ENCODE data around the gene THOP1.

Gene THOP1

DNA sequence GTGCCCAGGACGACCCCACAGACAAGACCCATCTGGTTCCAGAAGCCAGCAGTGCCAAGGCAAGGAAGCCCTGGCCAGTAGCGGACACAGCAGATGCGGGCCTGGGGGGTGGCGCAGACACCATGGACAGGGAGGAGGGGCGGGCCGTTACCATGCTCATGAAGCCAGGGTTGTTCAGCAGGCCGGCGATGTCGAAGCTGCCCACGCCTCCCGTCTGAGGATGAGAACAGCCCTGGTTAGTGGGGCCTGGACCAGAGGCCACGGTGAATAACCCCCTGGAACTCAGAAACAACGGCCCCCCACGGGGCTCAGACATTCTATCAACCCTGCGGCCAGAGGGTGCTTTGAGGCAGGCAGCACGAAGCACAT is 24.0 kb upstream of the THOP1 start:
- TF ChIP-seq, protein P1, sequence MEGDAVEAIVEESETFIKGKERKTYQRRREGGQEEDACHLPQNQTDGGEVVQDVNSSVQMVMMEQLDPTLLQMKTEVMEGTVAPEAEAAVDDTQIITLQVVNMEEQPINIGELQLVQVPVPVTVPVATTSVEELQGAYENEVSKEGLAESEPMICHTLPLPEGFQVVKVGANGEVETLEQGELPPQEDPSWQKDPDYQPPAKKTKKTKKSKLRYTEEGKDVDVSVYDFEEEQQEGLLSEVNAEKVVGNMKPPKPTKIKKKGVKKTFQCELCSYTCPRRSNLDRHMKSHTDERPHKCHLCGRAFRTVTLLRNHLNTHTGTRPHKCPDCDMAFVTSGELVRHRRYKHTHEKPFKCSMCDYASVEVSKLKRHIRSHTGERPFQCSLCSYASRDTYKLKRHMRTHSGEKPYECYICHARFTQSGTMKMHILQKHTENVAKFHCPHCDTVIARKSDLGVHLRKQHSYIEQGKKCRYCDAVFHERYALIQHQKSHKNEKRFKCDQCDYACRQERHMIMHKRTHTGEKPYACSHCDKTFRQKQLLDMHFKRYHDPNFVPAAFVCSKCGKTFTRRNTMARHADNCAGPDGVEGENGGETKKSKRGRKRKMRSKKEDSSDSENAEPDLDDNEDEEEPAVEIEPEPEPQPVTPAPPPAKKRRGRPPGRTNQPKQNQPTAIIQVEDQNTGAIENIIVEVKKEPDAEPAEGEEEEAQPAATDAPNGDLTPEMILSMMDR (IDR thresholded peaks at IDR 0.05; ENCODE audit: poor library complexity, severe bottlenecking) = no peak
- Histone ChIP-seq H3K27me3 (ENCODE audit: insufficient read depth, poor library complexity, severe bottlenecking) (no peaks in the 10 kb centered on the region), H3K9me3 (ENCODE audit: severe bottlenecking) (no peaks in the 10 kb centered on the region), H3K36me3 (ENCODE audit: low read depth) (peaks cover 57% of the 10 kb centered on the region), H3K27ac (ENCODE audit: poor library complexity, severe bottlenecking) (no peak overlapping the region), H3K4me3 (ENCODE audit: severe bottlenecking) (no peak overlapping the region), H3K4me1 (ENCODE audit: insufficient read depth, poor library complexity, severe bottlenecking) (no peaks in the 10 kb centered on the region)
- DNase-seq (ENCODE audit: low spot score) = no peak
- ATAC-seq (ENCODE audit: low read depth) = no peak

DNA sequence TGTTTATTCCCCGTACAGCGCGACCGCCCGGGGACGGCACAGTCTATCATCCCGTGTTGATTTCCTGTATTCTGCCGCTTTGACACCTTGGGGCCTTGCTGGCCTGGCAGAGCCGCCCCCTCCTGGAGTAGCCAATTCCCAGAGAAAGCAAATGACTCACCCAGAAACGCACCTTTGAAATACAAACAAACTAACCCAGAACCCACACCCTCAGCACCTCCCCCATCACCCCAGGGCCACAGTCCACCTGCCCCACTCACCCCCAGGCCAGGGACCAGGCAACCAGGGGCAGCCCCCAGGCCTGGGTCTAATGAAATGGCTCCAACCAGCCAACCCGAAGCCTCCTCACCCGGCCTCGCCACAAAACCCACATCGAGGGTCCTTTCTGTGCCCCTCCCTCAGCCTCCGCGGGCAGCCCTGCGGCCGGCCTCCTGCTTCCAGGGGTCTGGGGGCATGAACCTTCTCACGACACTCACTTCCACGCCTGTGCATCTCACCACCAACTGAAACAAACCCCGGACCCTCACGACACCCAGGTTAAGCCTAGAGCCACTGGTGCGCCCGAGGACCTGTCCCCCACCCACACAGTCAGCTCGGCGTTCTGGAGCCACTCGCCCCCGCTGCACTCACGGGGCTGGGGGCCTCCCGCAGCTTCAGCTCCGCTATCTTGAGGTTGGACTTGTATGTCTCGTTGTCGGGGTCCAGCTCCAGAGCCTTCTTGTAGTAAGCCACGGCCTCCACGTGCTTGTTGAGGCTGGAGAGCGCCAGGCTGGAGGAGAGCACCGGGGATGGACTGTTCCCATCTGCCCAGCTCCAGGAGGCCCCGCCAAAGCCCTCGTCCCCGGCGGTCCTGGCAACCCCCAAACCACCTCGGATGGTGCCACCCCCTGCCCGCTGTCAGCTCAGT is 23.2 kb upstream of the THOP1 start:
- ATAC-seq (ENCODE audit: low read depth) (no peak; the same call in 2 of the 3 replicates), DNase-seq (ENCODE audit: low spot score) (no peak)
- H3K36me3 ChIP-seq (ENCODE audit: low read depth) = peaks cover 60% of the 10 kb centered on the region
- H3K4me3 ChIP-seq (ENCODE audit: severe bottlenecking) = no peak overlapping the region
- no peaks in the 10 kb centered on the region for H3K9me3 ChIP-seq (ENCODE audit: severe bottlenecking)
- no peaks in the 10 kb centered on the region for H3K4me1 ChIP-seq (ENCODE audit: insufficient read depth, poor library complexity, severe bottlenecking)
- TF ChIP-seq, protein P1 (IDR thresholded peaks at IDR 0.05; ENCODE audit: poor library complexity, severe bottlenecking) = no peak
- no peaks in the 10 kb centered on the region for H3K27me3 ChIP-seq (ENCODE audit: insufficient read depth, poor library complexity, severe bottlenecking)
- no peak overlapping the region for H3K27ac ChIP-seq (ENCODE audit: poor library complexity, severe bottlenecking)

DNA sequence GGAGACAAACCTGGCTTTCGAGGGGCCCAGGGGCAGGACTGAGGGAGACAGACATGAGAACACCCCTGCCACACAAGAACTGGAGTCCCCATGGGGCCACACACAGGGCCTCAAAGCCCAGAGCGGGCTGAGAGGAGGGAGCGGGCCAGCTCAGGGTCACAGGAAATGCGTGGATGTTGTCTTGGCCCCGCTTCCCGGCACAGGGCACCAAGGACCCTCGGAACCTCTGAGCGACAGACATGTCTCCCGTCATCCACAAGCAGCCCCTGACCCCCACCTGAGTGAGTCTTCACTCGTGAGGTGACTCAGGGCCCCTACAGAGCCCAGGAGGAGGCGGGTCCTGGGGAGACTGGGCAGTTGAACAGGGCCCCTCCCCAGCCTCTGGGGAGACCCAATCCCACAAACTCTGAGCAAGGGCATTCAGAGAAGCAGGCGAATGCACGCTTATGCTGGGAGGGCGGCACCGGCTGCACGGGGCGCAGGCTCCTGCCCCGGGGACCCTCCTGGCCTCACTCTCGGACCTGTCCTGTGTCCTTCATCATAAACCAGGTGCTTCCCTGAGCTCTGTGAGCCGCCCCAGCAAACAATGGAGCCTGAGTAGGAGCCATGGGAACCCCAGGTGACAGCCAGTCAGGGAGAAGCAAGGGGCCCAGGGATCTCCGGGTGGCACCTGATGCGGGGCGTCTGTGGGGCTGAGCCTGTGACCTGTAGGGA is 22.4 kb upstream of the THOP1 start:
- TF ChIP-seq, protein P1 (IDR thresholded peaks at IDR 0.05; ENCODE audit: poor library complexity, severe bottlenecking) = no peak
- ATAC-seq (ENCODE audit: low read depth) (no peak), DNase-seq (ENCODE audit: low spot score) (no peak)
- H3K27ac ChIP-seq (ENCODE audit: poor library complexity, severe bottlenecking) = no peak overlapping the region
- H3K4me1 ChIP-seq (ENCODE audit: insufficient read depth, poor library complexity, severe bottlenecking) = no peaks in the 10 kb centered on the region
- H3K4me3 ChIP-seq (ENCODE audit: severe bottlenecking) = no peak overlapping the region
- peaks cover 60% of the 10 kb centered on the region for H3K36me3 ChIP-seq (ENCODE audit: low read depth)
- H3K27me3 ChIP-seq (ENCODE audit: insufficient read depth, poor library complexity, severe bottlenecking) = no peaks in the 10 kb centered on the region
- H3K9me3 ChIP-seq (ENCODE audit: severe bottlenecking) = no peaks in the 10 kb centered on the region

DNA sequence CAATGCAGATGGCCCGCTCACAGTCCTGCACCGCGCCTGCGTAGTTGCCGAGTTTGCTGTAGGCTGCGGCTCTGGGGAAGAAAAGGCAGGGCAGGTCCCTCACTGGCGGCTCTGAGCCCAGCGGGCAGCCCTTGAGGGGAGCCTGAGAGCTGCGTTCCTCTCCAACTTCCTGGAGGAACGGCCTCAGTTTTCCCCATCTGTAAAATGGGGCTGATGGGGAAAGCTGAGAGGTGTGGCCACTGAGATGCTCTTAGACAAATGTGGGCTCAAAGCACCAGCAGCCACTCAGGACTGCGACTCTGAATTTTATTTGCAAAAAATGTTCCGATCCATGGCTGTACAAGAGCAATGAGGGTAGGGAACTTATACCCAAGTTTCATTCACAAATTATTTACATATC is 21.6 kb upstream of the THOP1 start:
- no peak for DNase-seq (ENCODE audit: low spot score)
- H3K27me3 ChIP-seq (ENCODE audit: insufficient read depth, poor library complexity, severe bottlenecking) = no peaks in the 10 kb centered on the region
- no peak for ATAC-seq (ENCODE audit: low read depth)
- H3K9me3 ChIP-seq (ENCODE audit: severe bottlenecking) = no peaks in the 10 kb centered on the region
- H3K4me3 ChIP-seq (ENCODE audit: severe bottlenecking) = no peak overlapping the region
- H3K36me3 ChIP-seq (ENCODE audit: low read depth) = peaks cover 68% of the 10 kb centered on the region
- TF ChIP-seq, protein P1 (IDR thresholded peaks at IDR 0.05; ENCODE audit: poor library complexity, severe bottlenecking) = no peak
- H3K27ac ChIP-seq (ENCODE audit: poor library complexity, severe bottlenecking) = no peak overlapping the region
- H3K4me1 ChIP-seq (ENCODE audit: insufficient read depth, poor library complexity, severe bottlenecking) = no peaks in the 10 kb centered on the region
